ENCODE measurements around the gene ZFAND3.

DNA sequence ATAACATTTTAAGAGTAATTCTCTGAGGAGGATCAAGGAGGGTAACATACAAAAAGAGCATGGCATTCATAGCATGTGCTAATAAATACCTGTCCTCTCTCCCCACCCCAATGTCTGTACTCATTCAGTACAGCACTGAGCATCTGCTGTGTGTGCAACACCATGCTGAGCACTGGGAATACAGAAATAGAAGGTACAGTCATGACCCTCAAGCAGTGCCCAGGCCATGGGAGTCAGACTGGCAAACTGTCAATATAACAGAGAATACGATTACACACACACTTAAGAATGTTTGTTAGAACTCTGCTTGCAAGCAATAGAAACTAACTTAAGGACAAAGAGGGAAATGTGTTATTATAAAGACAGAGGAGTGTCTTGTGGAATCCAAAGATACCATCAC lies 24.7 kb upstream of the ZFAND3 start:
- TF ChIP-seq, protein P1, sequence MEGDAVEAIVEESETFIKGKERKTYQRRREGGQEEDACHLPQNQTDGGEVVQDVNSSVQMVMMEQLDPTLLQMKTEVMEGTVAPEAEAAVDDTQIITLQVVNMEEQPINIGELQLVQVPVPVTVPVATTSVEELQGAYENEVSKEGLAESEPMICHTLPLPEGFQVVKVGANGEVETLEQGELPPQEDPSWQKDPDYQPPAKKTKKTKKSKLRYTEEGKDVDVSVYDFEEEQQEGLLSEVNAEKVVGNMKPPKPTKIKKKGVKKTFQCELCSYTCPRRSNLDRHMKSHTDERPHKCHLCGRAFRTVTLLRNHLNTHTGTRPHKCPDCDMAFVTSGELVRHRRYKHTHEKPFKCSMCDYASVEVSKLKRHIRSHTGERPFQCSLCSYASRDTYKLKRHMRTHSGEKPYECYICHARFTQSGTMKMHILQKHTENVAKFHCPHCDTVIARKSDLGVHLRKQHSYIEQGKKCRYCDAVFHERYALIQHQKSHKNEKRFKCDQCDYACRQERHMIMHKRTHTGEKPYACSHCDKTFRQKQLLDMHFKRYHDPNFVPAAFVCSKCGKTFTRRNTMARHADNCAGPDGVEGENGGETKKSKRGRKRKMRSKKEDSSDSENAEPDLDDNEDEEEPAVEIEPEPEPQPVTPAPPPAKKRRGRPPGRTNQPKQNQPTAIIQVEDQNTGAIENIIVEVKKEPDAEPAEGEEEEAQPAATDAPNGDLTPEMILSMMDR (conservative IDR thresholded peaks at IDR 0.05; ENCODE audit: low read depth, low read length), result no peak
- TF ChIP-seq EZH2 (IDR thresholded peaks at IDR 0.05; ENCODE audit: borderline replicate concordance, low read depth, low read length, poor library complexity, severe bottlenecking), result no peak
